Measurements from ENCODE around the gene TNRC6C.

- TF ChIP-seq CTCF (IDR thresholded peaks at IDR 0.05) (no peak), POLR2A (IDR thresholded peaks at IDR 0.05) (no peak)
Measured at GRCh38 chr17:78088529-78088928, 130.0 kb downstream of the TNRC6C start.

All from lower leg skin (tissue), 3 donors.